Measurements from ENCODE around the gene AVPI1.

- TF ChIP-seq CTCF (IDR thresholded peaks at IDR 0.05): no peak
- TF ChIP-seq POLR2A (IDR thresholded peaks at IDR 0.05): no peak
- TF ChIP-seq POLR2AphosphoS5 (IDR thresholded peaks at IDR 0.05; ENCODE audit: insufficient read depth in 1 of 2, low read depth in 1 of 2): no peak
These were observed 30.6 kb upstream of the AVPI1 start for GRCh38 chr10:97717627-97718026.
